HG03159 (cell line): ENCODE results near the gene ACCS.

ENCODE experiments used
- ATAC-seq: cut with Tn5 transposase; IDR thresholded peaks from one replicate; pipeline ENCODE4 v1.9.1; 2021; ENCODE audit warnings: mild to moderate bottlenecking, moderate library complexity; ENCODE audit not compliant: unreplicated experiment

The ACCS gene

DNA sequence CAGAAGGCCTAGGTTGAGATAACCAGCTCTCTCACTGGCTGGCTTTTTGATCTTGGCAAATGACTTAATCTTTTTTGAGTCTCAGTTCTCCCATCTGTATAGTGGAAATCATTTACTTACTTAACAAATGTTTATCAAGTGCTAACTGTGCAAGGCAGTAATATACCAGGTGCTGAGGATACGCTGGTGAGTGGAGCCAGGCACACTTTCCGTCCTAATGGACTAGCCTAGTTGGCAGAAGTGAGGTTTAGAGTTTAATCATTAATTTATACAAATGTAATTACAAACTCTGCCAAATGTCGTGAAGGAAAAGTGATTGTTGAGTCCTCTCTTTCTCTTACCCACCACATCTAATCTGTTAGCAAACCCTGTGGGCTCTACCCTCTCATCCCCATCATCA is 62.7 kb downstream of the ACCS start:
- no peak for ATAC-seq

DNA sequence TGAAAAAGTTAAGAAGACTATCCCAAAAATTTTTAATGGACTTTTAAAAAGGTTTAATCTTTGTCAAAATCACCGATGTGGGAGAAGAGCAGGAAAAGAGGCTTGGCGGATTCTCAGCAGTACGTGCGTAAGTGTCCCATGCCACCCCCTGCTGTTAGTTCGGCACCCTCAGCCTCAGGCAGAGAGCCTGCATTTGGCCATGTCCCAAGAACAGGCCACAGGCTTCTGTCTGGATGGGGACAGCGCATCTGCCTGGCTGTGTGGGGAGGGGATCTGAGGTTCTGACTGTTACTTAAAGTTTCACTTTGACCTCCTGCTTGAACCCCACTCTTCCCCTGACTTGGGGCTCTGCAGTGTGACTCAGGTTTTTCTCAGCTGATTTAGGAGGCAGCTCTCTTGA is 64.7 kb downstream of the ACCS start:
- no peak for ATAC-seq

DNA sequence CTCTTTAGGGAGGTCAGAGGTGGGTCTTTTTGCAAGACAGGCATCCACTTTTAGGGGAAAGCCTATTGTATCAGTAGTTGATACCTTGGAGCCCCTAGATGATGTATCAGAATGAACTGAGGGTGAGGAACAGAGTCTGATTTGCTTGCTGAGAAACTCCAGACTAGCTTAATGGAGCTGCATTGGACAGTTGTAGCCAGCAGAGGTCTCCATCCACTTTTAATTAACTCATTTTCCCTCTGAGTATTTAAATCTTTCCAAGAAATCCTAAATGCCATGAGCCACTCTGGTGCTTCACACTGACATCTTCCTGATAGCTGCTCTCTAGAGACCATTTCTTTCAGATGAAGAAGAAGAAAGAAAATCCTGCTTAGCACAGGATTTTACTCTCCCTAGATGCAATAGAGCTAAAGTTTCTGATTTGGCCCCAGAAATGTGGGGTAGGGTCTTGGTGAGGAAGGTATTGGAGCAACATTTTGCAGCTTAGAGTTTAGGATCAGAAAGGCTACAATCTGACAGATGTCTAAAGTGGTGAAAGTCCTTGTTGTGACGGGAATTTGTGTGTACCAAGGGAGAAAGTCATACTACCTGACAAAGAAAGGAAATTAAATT is 67.4 kb downstream of the ACCS start:
- no peak for ATAC-seq
